ENCODE measurements around the gene CRK. TPM values are rescaled to one million over a fixed set of nuclear protein-coding genes. Genes with fewer than 3 reads are reported as not detected.
"Not testable (repeated sequence)": the region's sequence is repeated elsewhere in the genome, so short reads cannot be mapped to it uniquely, and the experiment has no call there.

CRK gene
- total and polyA plus RNA-seq, 7 donors: 26.4 to 60.4 (median 34.7) TPM

DNA sequence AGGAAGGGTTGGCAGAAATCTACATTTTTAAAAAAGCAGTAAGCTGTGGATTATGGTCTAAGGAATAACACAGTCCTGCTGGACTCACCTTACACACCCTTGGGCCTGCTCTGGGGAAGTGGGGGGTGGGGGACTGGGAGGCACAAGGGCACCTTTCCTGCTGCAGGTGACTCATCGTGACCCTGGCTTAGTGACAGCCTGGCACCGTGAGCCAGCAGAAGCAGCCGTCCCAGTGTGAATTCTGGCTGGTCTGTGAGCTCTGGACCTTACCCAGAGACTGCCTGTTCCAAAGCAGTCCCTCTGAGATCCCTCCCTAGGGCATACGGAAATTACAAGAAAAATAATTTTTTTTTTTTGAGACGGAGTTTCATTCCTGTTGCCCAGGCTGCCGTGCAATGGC lies 4.2 kb upstream of the CRK start:
- Histone ChIP-seq H3K4me3 (no peak overlapping the region), H3K27ac (peak overlapping the region; percentile 72), H3K27me3 (ENCODE audit: insufficient read depth in 3 of 3, low read length in 2 of 3) (no peaks in the 10 kb centered on the region), H3K9me3 (no peaks in the 10 kb centered on the region), H3K36me3 (ENCODE audit: insufficient read depth in 1 of 2, low read depth in 1 of 2) (peaks cover 0 to 26% of the 10 kb centered on the region in 2 donors), H3K4me1 (peaks cover 12% of the 10 kb centered on the region)
- DNase-seq (peak; percentile 86 to 95), ATAC-seq (peak; percentile 71 to 74 (median 72))
- 6 to 14% (median 12%) methylated on average over 6 of the region's 6 CpGs for WGBS, 3 donors
- TF ChIP-seq, protein P1, sequence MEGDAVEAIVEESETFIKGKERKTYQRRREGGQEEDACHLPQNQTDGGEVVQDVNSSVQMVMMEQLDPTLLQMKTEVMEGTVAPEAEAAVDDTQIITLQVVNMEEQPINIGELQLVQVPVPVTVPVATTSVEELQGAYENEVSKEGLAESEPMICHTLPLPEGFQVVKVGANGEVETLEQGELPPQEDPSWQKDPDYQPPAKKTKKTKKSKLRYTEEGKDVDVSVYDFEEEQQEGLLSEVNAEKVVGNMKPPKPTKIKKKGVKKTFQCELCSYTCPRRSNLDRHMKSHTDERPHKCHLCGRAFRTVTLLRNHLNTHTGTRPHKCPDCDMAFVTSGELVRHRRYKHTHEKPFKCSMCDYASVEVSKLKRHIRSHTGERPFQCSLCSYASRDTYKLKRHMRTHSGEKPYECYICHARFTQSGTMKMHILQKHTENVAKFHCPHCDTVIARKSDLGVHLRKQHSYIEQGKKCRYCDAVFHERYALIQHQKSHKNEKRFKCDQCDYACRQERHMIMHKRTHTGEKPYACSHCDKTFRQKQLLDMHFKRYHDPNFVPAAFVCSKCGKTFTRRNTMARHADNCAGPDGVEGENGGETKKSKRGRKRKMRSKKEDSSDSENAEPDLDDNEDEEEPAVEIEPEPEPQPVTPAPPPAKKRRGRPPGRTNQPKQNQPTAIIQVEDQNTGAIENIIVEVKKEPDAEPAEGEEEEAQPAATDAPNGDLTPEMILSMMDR (IDR thresholded peaks at IDR 0.05): no peak
- intact Hi-C loops (cut with DNase I): no loop called here

DNA sequence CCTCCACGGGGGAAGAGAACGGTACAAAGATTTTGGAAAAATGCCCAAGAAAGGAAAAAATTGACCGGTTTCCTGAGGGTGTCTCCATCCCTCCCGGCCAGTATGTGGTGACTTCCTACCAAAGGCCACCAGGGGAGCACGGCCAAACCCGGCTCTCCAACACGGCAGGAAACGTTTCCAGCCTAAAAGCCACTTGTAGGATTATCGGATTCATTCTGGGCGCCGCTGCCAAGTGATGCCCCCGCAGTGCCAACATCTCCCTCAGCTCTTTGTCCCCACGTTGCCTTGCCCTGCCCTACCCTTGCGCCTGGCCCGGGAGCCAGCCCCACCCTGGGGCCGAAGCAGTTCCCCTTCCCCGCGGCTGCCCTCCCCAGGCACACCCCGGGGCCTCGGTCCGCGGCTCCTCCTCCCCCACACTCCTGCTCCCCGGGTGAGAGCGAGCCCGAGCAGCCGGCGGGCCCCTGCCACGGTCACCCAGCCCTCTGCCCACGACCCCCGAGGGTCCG lies 688 bp downstream of the CRK start:
- peak; percentile 51 to 71 (median 60) for ATAC-seq
- Histone ChIP-seq H3K36me3 (ENCODE audit: insufficient read depth in 1 of 2, low read depth in 1 of 2) (peaks cover 2 to 12% of the 10 kb centered on the region in 2 donors), H3K9me3 (no peaks in the 10 kb centered on the region), H3K27me3 (ENCODE audit: insufficient read depth in 3 of 3, low read length in 2 of 3) (no peaks in the 10 kb centered on the region), H3K4me3 (peak overlapping the region; percentile 95), H3K4me1 (peaks cover 39% of the 10 kb centered on the region), H3K27ac (peak overlapping the region; percentile 95)
- 0% methylated on average over 27 to 31 of the region's 31 CpGs for WGBS, 3 donors
- TF ChIP-seq, protein P1 (IDR thresholded peaks at IDR 0.05): peak; percentile 68
- intact Hi-C loops (cut with DNase I): loop anchor here (1.0 to 10.0 kb wide), 4 partner anchors 51 to 88 kb away; partner anchors contain the start of gene INPP5K (in 1 of the 2)
- DNase-seq: peak; percentile 78 to 88

DNA sequence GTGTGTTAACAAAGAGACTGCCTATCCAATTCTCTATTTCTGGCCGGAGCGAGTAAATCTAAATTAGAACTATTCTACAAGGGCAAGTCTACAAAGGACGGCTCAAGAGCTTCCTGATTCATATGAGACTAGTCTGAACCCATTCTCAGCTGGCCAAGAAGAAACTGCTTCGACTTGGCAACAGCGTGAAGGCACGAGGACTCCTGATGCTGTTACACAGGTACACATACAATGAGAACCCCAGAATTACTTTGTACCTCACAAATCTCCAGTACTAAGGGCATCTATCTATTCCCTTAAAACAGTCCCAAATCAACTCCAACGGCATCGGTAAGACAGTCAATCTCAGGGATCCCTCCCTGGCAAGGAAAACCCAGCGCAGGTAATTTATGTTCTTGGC lies 1.5 kb downstream of the CRK start:
- Histone ChIP-seq H3K36me3 (ENCODE audit: insufficient read depth in 1 of 2, low read depth in 1 of 2) (peaks cover 2 to 12% of the 10 kb centered on the region in 2 donors), H3K4me1 (peaks cover 34% of the 10 kb centered on the region), H3K9me3 (no peaks in the 10 kb centered on the region), H3K27me3 (ENCODE audit: insufficient read depth in 3 of 3, low read length in 2 of 3) (no peaks in the 10 kb centered on the region), H3K4me3 (peak overlapping the region; percentile 95), H3K27ac (peak overlapping the region; percentile 95)
- WGBS, 3 donors: 27 to 41% (median 37%) methylated on average over 9 of the region's 9 CpGs
- DNase-seq (no peak), ATAC-seq (no peak)
- intact Hi-C loops (cut with DNase I): loop anchor here in 1 of 2 donors (10.0 kb wide), 1 partner anchor 60 kb away; no protein-coding TSS in a partner anchor
- TF ChIP-seq, protein P1 (IDR thresholded peaks at IDR 0.05): no peak

DNA sequence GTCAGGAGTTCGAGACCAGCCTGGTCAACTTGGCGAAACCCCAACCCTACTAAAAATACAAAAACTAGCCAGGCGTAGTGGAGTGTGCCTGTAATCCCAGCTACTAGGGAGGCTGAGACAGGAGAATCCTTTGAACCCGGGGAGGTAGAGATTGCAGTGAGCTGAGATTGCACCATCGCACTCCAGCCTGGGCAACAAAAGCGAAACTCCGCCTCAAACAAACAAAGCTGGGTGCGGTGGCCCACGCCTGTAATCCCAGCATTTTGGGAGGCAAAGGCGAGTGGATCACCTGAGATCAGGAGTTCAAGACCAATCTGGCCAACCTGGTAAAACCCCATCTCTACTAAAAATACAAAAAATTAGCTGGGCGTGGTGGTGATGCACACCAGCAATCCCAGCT lies 2.3 kb downstream of the CRK start:
- ATAC-seq; H3K27me3 ChIP-seq (ENCODE audit: insufficient read depth in 3 of 3, low read length in 2 of 3); H3K9me3 ChIP-seq: not testable (repeated sequence)
- H3K36me3 ChIP-seq (ENCODE audit: insufficient read depth in 1 of 2, low read depth in 1 of 2): peaks cover 2 to 12% of the 10 kb centered on the region in 2 donors
- peak in 1 of 2 donors; percentile 19 for DNase-seq
- peaks cover 42% of the 10 kb centered on the region for H3K4me1 ChIP-seq
- peak overlapping the region; percentile 95 for H3K27ac ChIP-seq
- intact Hi-C loops (cut with DNase I): loop anchor here in 1 of 2 donors (10.0 kb wide), 1 partner anchor 59 kb away; no protein-coding TSS in a partner anchor
- H3K4me3 ChIP-seq: peak overlapping the region; percentile 95
- 87 to 93% (median 91%) methylated on average over 11 of the region's 11 CpGs for WGBS, 3 donors

DNA sequence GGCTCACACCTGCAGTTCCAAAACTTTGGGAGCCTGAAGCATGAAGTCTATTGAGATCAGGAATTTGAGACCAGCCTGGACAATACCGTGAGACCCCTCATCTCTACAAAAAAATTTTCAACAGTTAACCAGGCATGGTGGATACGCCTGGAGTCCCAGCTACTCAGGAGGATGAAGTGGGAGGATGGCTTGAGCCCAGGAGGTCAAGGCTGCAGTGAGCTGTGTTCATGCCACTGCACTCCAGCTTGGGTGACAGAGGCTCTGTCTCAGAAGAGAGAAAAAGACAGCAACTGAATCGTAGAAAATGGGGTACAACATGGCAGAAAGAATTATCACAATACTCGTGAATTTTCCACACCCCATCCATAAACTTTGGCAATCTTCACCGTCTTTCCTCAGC lies 3.2 kb downstream of the CRK start:
- no peak for DNase-seq
- no peaks in the 10 kb centered on the region for H3K27me3 ChIP-seq (ENCODE audit: insufficient read depth in 3 of 3, low read length in 2 of 3)
- TF ChIP-seq, protein P1 (IDR thresholded peaks at IDR 0.05): no peak
- ATAC-seq: no peak
- H3K36me3 ChIP-seq (ENCODE audit: insufficient read depth in 1 of 2, low read depth in 1 of 2): peaks cover 2 to 12% of the 10 kb centered on the region in 2 donors
- H3K27ac ChIP-seq: peak overlapping the region; percentile 30
- no peak overlapping the region for H3K4me3 ChIP-seq
- no peaks in the 10 kb centered on the region for H3K9me3 ChIP-seq
- WGBS, 3 donors: 65 to 76% (median 71%) methylated on average over 5 of the region's 5 CpGs
- intact Hi-C loops (cut with DNase I): loop anchor here (1.0 to 10.0 kb wide), 2 partner anchors 23 to 58 kb away; no protein-coding TSS in a partner anchor
- H3K4me1 ChIP-seq: peaks cover 48% of the 10 kb centered on the region

DNA sequence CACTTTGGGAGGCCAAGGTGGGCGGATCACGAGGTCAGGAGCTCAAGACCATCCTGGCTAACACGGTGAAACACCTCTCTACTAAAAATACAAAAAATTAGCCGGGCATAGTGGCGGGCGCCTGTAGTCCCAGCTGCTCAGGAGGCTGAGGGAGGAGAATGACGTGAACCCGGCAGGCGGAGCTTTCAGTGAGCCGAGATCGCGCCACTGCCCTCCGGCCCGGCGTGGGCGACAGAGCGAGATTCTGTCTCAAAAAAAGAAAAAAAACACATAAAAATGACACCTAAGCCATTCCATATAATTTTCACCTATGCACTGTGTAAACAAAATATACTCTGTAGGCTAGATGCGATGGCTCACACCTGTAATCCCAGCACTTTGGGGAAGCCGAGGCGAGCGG lies 5.8 kb downstream of the CRK start:
- H3K4me3 ChIP-seq; H3K27ac ChIP-seq; H3K27me3 ChIP-seq (ENCODE audit: insufficient read depth in 3 of 3, low read length in 2 of 3); DNase-seq; ATAC-seq; H3K9me3 ChIP-seq: not testable (repeated sequence)
- intact Hi-C loops (cut with DNase I): loop anchor here in 1 of 2 donors (10.0 kb wide), 1 partner anchor 55 kb away; no protein-coding TSS in a partner anchor
- Histone ChIP-seq H3K36me3 (ENCODE audit: insufficient read depth in 1 of 2, low read depth in 1 of 2) (peaks cover 2 to 12% of the 10 kb centered on the region in 2 donors), H3K4me1 (peaks cover 67% of the 10 kb centered on the region)
- WGBS, 3 donors: 93 to 97% (median 95%) methylated on average over 20 to 21 of the region's 21 CpGs
